ENCODE data around the gene ZSWIM1. TPM values are rescaled to one million over a fixed set of nuclear protein-coding genes. Genes with fewer than 3 reads are reported as not detected.

Gene ZSWIM1
- total and polyA plus RNA-seq, 2 donors (not counting 3 experiments of a cell fraction or from before 2014, with no cell fraction given) = 8.5 to 10.0 TPM

GRCh38 chr20:45850238-45850637 is 30.8 kb upstream of the ZSWIM1 start:
- Histone ChIP-seq H3K4me3 (replicated peaks in 1 of 3; ENCODE audit: insufficient read depth in 1 of 3, low read depth in 1 of 3, low read length in 3 of 3) (no peak overlapping the region), H3K9ac (replicated peaks; ENCODE audit: extremely low read depth, insufficient read depth, low read length) (no peak overlapping the region), H3K9me3 (replicated peaks; ENCODE audit: control insufficient read depth, insufficient read depth, low read length) (no peaks in the 10 kb centered on the region), H3K27ac (ENCODE audit: insufficient read depth, low read depth, low read length) (no peak overlapping the region), H2AFZ (ENCODE audit: low read depth, low read length) (no peak overlapping the region), H4K20me1 (replicated peaks; ENCODE audit: control insufficient read depth, extremely low read depth, insufficient read depth, low read length) (no peaks in the 10 kb centered on the region), H3K79me2 (ENCODE audit: control insufficient read depth, insufficient read depth, low read length) (peaks cover 3% of the 10 kb centered on the region), H3K9me1 (replicated peaks; ENCODE audit: control insufficient read depth, extremely low read depth, insufficient read depth, low read length) (no peaks in the 10 kb centered on the region), H3K36me3 (ENCODE audit: control insufficient read depth in 2 of 2, extremely low read depth in 1 of 2, insufficient read depth in 2 of 2, low read length in 2 of 2) (peaks cover 0 to 14% of the 10 kb centered on the region in 2 experiments), H3K4me1 (ENCODE audit: control insufficient read depth, extremely low read depth, insufficient read depth, low read length) (no peaks in the 10 kb centered on the region), H3K4me2 (ENCODE audit: insufficient read depth, low read length) (no peak overlapping the region), H3K27me3 (ENCODE audit: control insufficient read depth in 2 of 2, insufficient read depth in 2 of 2, low read length in 2 of 2) (no peaks in the 10 kb centered on the region)
- BruUV-seq (replicated peaks) = no TSS peak
- TF ChIP-seq MYC (IDR thresholded peaks at IDR 0.05; ENCODE audit: low read depth, low read length) (no peak), GATA2 (IDR thresholded peaks at IDR 0.05; ENCODE audit: insufficient read depth, insufficient read length, low read depth, low read length) (no peak), JUN (IDR thresholded peaks at IDR 0.05; ENCODE audit: borderline replicate concordance, insufficient read depth, insufficient read length, low read depth) (no peak), POLR2A (IDR thresholded peaks at IDR 0.05; ENCODE audit: low read depth, low read length) (no peak), EZH2 (IDR thresholded peaks at IDR 0.05; ENCODE audit: borderline replicate concordance, low read depth, low read length, severe bottlenecking) (no peak), POLR2AphosphoS5 (IDR thresholded peaks at IDR 0.05; ENCODE audit: insufficient read depth, low read depth, low read length) (no peak), FOS (IDR thresholded peaks at IDR 0.05; ENCODE audit: borderline replicate concordance, insufficient read depth, low read length) (no peak), CTCF (IDR thresholded peaks at IDR 0.05; ENCODE audit: extremely low read depth in 1 of 2, insufficient read depth in 1 of 2, low read depth in 1 of 2, low read length in 2 of 2) (no peak), MAX (IDR thresholded peaks at IDR 0.05; ENCODE audit: insufficient read depth, insufficient read length) (no peak)
- intact Hi-C loops (cut with micrococcal nuclease) = no loop called here
- dilution Hi-C loops (cut with MboI; ENCODE audit: extremely low pct_ligation_motif_present, low sequenced_read_pairs) = no loop called here
- CTCF ChIA-PET = interaction anchor here (0.8 to 1.1 kb wide), 2 partner anchors 10 to 32 kb away, joined by 3 read pairs; no protein-coding TSS in a partner anchor
- no peak for DNase-seq (ENCODE audit: low read depth, low spot score)
- POLR2A ChIA-PET = no interaction called here
- no peak for FAIRE-seq

Data from endothelial cell of umbilical vein (primary cell).